PFSK-1 (cell line): ENCODE results near the gene ENTHD1.

Source experiments
- FOXP2 ChIP-seq: optimal IDR thresholded peaks from 2 replicates; pipeline ENCODE3; 2011; ENCODE audit warnings: borderline replicate concordance, control low read depth, inconsistent platforms; ENCODE audit not compliant: insufficient read depth; ENCODE audit errors: extremely low read length, extremely low read depth
- POLR2AphosphoS5 ChIP-seq: IDR thresholded peaks from 2 replicates; pipeline ENCODE4 v1.6.1; 2012; ENCODE audit warnings: low read depth, mild to moderate bottlenecking, control low read depth, low read length, moderate library complexity
- SIN3A ChIP-seq: IDR thresholded peaks from 2 replicates; pipeline ENCODE4 v1.6.1; 2012; ENCODE audit warnings: mild to moderate bottlenecking, low read length, moderate library complexity, borderline replicate concordance; ENCODE audit not compliant: insufficient read depth
- TAF1 ChIP-seq: IDR thresholded peaks from 2 replicates; pipeline ENCODE4 v1.6.1; 2012; ENCODE audit warnings: low read length, control low read depth, borderline replicate concordance; ENCODE audit not compliant: insufficient read depth
- TF ChIP-seq, protein P1 (sequence below), 2 experiments: IDR thresholded peaks; 2 replicates each; pipeline versions ENCODE4 v1.6.1 to v1.8.0; 2011 to 2012; ENCODE audit warnings: low read depth in 2 of 2, low read length in 2 of 2, control low read depth in 1 of 2, inconsistent platforms in 1 of 2, mild to moderate bottlenecking in 1 of 2, moderate library complexity in 1 of 2; ENCODE audit not compliant: insufficient read depth in 1 of 2

ENTHD1 gene

DNA sequence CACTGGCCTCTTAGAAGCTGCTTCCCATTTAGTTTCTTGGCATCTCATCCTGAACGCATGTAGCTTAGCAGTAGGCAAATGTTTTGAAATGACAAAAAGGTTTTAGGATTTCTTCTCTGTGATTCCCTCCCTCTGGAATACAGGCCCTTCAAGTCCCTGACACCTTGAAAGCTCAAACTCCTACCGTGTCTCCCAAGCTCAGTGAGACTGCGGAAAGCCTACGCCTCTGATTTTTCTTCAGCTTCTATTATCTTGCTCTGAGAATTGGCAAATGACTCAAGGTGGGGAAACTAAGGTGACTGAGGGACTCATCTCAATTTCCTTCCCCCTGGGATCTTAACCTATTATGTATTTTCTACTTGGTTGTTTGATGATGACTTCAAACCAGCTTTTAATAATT is 130.3 kb downstream of the ENTHD1 start:
- TF ChIP-seq, protein P1, sequence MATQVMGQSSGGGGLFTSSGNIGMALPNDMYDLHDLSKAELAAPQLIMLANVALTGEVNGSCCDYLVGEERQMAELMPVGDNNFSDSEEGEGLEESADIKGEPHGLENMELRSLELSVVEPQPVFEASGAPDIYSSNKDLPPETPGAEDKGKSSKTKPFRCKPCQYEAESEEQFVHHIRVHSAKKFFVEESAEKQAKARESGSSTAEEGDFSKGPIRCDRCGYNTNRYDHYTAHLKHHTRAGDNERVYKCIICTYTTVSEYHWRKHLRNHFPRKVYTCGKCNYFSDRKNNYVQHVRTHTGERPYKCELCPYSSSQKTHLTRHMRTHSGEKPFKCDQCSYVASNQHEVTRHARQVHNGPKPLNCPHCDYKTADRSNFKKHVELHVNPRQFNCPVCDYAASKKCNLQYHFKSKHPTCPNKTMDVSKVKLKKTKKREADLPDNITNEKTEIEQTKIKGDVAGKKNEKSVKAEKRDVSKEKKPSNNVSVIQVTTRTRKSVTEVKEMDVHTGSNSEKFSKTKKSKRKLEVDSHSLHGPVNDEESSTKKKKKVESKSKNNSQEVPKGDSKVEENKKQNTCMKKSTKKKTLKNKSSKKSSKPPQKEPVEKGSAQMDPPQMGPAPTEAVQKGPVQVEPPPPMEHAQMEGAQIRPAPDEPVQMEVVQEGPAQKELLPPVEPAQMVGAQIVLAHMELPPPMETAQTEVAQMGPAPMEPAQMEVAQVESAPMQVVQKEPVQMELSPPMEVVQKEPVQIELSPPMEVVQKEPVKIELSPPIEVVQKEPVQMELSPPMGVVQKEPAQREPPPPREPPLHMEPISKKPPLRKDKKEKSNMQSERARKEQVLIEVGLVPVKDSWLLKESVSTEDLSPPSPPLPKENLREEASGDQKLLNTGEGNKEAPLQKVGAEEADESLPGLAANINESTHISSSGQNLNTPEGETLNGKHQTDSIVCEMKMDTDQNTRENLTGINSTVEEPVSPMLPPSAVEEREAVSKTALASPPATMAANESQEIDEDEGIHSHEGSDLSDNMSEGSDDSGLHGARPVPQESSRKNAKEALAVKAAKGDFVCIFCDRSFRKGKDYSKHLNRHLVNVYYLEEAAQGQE (IDR thresholded peaks at IDR 0.05; ENCODE audit: insufficient read depth in 1 of 2, low read depth in 2 of 2, low read length in 2 of 2) = no peak

GRCh38 chr22:39750759-39751158 is 142.8 kb downstream of the ENTHD1 start:
- no peak for TF ChIP-seq FOXP2
- TF ChIP-seq, protein P1 (IDR thresholded peaks at IDR 0.05; ENCODE audit: insufficient read depth in 1 of 2, low read depth in 2 of 2, low read length in 2 of 2) = no peak
- TF ChIP-seq POLR2AphosphoS5 = no peak
- TF ChIP-seq TAF1 = no peak
- no peak for TF ChIP-seq SIN3A

DNA sequence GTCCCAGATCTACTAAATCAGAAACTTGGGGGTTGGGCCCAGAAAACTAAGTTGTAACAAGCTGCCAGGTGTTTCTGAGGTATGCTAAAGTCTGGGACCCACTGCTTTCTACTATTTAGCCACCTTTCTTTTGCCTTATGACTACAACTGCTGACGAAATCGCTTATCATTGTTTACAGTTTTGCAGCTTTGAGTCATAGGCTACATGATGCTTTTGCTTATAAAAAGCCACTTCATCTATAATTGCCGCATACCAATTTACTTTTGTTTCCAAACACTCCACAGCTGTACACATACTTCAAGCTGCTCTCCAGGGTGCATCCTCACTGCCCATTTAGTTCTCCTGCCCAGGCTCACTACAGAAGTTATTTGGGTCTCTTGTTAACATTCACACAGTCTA is 144.7 kb downstream of the ENTHD1 start:
- no peak for TF ChIP-seq FOXP2

DNA sequence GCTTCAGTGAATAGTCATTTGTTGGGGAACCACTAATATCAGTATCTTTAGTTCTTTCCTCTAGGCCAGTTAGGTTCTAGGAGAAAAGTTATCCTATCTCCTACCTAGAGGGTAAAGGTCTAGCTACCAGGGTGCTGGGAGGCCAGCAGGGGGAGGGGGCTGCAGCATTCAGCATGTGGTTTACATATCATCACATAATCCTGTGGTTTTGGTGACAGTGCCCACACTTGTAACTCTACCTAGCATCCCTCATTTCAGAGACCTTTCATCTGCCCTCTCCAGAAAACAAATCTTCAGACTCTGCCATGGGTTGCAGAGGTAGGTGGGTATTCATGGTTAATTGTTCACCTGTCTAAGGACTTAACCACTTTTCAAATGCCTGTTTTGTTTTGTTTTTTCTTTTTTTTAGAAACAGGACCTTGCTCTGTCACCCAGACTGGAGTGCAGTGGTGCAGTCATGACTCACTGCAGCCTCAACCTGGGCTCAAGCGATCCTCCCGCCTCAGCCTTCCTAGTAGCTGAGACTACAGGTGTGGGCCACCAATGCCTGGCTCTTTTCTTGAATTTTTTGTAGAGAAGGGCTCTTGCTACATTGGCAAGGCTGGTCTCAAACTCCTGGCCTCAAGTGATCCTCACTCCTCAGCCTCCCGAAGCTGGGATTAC is 146.8 kb downstream of the ENTHD1 start:
- TF ChIP-seq SIN3A (no peak), FOXP2 (no peak), TAF1 (no peak), POLR2AphosphoS5 (no peak)
- TF ChIP-seq, protein P1 (IDR thresholded peaks at IDR 0.05; ENCODE audit: insufficient read depth in 1 of 2, low read depth in 2 of 2, low read length in 2 of 2) = no peak

- TF ChIP-seq TAF1 (no peak), POLR2AphosphoS5 (no peak), FOXP2 (no peak), SIN3A (no peak)
- TF ChIP-seq, protein P1 (IDR thresholded peaks at IDR 0.05; ENCODE audit: insufficient read depth in 1 of 2, low read depth in 2 of 2, low read length in 2 of 2) = no peak
These were observed 147.8 kb downstream of the ENTHD1 start for GRCh38 chr22:39745789-39746188.
